HG03045 (cell line): Measurements from ENCODE around the gene CRLF2.
"Not testable (repeated sequence)": the region's sequence is repeated elsewhere in the genome, so short reads cannot be mapped to it uniquely, and the experiment has no call there.

Source experiments
- ATAC-seq: cut with Tn5 transposase; IDR thresholded peaks from one replicate; pipeline ENCODE4 v1.9.1; 2021; ENCODE audit warnings: mild to moderate bottlenecking, moderate library complexity; ENCODE audit not compliant: unreplicated experiment

CRLF2 gene

GRCh38 chrX:1215123-1215823 lies 2.8 kb upstream of the CRLF2 start:
- no peak for ATAC-seq

- no peak for ATAC-seq
Measured at GRCh38 chrX:1213971-1214370, 1.5 kb upstream of the CRLF2 start.

- no peak for ATAC-seq
Measured at GRCh38 chrX:1210844-1211243, 1.6 kb downstream of the CRLF2 start.

- ATAC-seq: no peak
Measured at GRCh38 chrX:1207496-1208025, 4.9 kb downstream of the CRLF2 start.

GRCh38 chrX:1205681-1206611 lies 6.5 kb downstream of the CRLF2 start:
- ATAC-seq: no peak

GRCh38 chrX:1202251-1202650 lies 10.2 kb downstream of the CRLF2 start:
- no peak for ATAC-seq

GRCh38 chrX:1196436-1196835 lies 16.0 kb downstream of the CRLF2 start:
- no peak for ATAC-seq

- ATAC-seq: not testable (repeated sequence)
Measured at GRCh38 chrX:1192196-1192595, 20.3 kb downstream of the CRLF2 start.

- ATAC-seq: no peak
Measured at GRCh38 chrX:1190596-1191145, 21.8 kb downstream of the CRLF2 start.

GRCh38 chrX:1185561-1185960 lies 26.9 kb downstream of the CRLF2 start:
- ATAC-seq: no peak

GRCh38 chrX:1182211-1182610 lies 30.2 kb downstream of the CRLF2 start:
- ATAC-seq: no peak

GRCh38 chrX:1181661-1182060 lies 30.8 kb downstream of the CRLF2 start:
- ATAC-seq: not testable (repeated sequence)

GRCh38 chrX:1181170-1181569 lies 31.3 kb downstream of the CRLF2 start:
- ATAC-seq: no peak

GRCh38 chrX:1178580-1179057 lies 33.8 kb downstream of the CRLF2 start:
- no peak for ATAC-seq

- ATAC-seq: not testable (repeated sequence)
Measured at GRCh38 chrX:1176531-1177320, 35.7 kb downstream of the CRLF2 start.

- ATAC-seq: not testable (repeated sequence)
Measured at GRCh38 chrX:1174609-1175545, 37.6 kb downstream of the CRLF2 start.

GRCh38 chrX:1173435-1173834 lies 39.0 kb downstream of the CRLF2 start:
- not testable (repeated sequence) for ATAC-seq

GRCh38 chrX:1172496-1172895 lies 40.0 kb downstream of the CRLF2 start:
- ATAC-seq: no peak

- not testable (repeated sequence) for ATAC-seq
Measured at GRCh38 chrX:1171915-1172314, 40.5 kb downstream of the CRLF2 start.
